TTC549 (cell line): ENCODE data around the gene VAV3.

ENCODE experiments used
- FAIRE-seq: peaks from 2 replicates; lab custom pipeline; 2012; peaks lifted over from hg19 to GRCh38; lab: Jason Lieb, UNC

Gene VAV3

DNA sequence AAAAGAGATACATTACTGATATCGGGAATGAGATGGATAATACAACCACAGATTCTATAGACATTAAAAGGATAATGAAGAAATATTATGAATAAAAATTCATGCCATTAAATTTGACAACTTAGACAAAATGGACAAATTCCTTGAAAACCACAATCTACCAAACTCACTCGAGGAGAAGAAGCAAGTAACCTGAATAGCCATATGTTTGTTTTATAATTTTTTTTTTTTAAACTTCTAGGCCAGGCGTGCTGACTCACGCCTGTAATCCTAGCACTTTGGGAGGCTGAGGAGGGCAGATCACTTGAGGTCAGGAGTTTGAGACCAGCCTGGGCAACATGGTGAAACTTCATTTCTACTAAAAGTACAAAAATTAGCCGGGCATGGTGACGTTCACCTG is 327.9 kb downstream of the VAV3 start:
- FAIRE-seq, result no peak

GRCh38 chr1:107633596-107633995 is 331.4 kb downstream of the VAV3 start:
- no peak for FAIRE-seq

DNA sequence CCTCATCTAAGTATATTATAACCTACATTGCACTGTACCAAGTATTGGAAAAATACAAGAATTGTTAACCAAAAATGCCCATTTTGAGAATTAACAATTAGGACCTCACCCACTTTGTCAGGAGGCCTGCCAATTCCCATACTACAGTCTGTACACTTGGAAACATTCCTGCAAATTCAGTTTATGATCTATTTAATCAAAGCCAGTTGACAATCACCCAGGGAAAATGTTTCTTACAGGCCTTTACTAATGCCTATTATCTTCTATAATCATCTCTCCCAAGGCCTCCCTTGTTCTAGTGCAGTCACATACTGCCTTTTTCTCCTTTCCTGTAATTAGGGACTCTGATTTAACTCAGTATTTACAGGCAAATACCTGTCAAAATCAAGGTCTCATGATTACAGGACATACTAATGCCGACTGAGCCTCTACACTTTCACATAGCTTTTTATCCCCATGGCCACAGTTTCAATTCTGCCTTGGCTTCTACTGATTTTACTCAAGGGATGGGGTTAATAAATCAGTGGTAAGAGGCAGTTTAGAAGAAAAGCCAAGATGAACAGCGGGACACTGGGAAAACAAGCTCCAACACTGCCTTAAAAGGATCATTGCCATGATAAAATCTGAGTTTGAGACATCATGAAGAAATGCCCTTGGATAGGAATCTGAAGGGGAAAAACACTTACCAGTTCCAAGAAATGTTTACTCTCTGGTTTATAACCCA is 338.7 kb downstream of the VAV3 start:
- no peak for FAIRE-seq

DNA sequence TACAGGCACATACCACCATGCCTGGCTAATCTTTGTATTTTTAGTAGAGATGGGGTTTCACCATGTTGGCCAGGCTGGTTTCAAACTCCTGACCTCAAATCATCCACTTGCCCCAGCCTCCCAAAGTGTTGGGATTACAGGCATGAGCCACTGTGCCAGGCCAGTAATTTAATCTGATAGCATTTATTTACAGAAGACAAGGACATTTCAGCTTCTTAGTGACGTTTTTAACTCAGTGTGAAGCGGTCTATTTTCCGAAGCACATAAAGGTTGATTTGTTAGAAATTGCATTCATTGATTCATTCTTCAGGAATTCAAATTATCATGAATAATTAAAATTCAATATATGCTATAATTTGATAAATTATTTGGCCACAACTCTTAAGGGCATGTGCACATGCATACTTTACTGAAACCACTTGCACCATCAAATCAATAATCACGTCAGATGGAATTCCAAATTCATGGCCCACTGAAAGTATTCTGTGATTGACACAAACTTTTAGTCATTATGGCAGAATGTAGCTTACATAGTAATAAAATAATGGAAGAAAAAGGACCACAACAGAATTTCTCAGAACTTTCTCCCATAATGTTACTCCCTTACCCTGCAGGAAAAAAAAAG is 339.5 kb downstream of the VAV3 start:
- no peak for FAIRE-seq

DNA sequence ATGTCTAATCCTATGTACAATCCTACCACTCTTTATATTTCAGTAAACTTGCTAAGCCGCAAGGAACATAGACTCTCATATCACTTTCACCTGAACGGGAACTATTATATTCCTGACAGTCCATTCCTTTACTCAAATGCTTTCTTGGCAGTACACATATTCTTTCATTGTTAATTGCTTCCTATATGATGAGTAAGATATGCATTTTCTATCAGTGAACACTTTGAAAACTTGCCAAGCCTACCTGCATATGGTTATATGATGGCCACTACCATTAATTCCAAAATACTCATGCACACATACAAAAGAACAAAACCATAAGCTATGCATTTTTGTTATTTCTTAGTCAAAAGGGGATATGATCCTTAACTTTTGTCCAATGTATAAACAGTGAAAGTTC is 341.5 kb downstream of the VAV3 start:
- FAIRE-seq, result no peak

DNA sequence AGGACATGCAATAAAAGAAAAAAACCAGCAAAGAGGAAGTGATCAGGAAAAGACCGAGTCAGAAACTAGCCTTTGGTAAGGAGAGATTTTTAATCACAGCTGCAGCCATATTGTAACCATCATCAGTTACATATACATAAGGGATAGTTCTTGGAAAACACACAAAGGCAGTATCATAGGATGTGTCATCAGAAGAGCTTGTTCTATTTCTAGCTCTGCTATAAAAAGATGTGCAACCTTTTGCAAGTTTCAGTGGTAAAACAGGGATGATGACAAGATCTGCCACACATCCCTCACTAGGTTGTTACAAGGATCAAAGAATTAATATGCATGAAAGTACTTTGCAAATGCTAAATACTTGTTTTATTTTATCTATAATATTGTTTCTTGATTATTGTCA is 342.0 kb downstream of the VAV3 start:
- FAIRE-seq, result no peak

DNA sequence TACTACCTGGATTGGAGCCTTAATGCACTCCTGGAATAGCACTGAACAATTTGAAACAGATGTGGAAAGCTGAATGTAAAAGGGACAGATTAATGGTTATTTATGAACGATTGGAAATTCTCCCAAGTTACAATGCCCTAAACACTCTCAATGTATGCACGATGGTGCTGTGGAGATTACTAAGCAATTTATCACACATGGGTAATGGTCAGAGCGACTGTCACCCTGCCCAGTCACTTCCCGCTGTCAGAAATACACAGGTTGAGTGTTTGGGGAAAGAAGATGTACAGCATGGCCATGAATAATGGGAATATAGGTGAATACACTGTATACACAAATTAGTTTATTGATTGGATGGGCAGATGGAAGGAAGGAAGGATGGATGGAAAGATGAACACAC is 342.4 kb downstream of the VAV3 start:
- no peak for FAIRE-seq

DNA sequence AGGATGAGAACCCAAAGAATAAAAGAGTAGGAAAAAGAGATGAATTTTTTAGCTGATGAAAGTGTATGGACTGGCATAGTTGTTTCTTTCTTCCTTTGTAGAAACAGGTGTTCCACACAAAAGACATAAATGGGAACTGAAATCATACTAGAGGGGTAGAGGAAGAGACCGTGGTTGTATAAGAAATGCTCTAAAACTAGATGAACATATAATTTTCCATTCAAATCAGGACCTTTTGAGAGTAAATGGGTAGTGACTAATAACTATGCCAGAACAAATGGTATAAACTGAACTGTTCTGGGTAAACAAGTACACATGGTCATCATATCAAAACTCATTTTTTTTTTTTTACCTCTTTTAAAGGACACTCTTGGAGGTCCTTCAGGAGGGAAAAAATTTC is 344.2 kb downstream of the VAV3 start:
- no peak for FAIRE-seq

- no peak for FAIRE-seq
These were observed 346.4 kb downstream of the VAV3 start for GRCh38 chr1:107618539-107618938.

DNA sequence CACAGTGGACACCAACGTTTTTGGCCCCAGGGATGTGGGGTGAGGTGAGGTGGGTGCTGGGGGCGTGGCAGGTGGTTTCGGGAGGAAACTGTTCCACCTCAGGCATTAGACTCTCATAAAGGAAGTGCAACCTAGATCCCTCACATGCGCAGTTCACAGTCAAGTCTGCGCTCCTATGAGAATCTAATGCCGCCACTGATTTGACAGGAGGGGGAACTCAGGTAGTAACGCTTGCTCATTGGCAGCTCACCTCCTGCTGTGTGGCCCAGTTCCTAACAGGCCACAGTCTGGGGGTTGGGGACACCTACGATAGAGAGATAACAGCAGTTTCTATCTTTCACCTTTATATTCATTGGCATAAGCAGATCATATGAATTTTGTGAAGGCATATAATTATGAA is 347.1 kb downstream of the VAV3 start:
- FAIRE-seq, result no peak

- no peak for FAIRE-seq
These were observed 347.5 kb downstream of the VAV3 start for GRCh38 chr1:107617456-107617855.

DNA sequence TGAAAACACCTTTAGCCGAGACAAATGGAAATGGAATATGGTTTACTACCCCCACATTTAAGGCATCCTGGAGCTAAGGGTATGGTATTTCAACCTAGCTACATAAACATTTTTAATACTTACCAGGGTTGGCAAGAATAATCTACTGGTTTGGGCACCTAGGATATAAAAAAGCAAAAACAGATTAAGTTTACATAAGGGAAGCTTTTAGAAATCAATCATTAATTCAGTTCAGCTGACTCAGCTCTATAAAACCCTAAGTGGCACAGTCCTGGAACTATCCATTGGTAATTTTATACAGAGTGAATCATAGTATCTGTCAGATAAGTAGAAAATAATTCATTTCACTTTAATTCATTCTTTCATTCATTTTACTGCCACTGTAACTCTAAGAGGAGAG is 355.2 kb downstream of the VAV3 start:
- no peak for FAIRE-seq

- no peak for FAIRE-seq
These were observed 360.2 kb downstream of the VAV3 start for GRCh38 chr1:107604825-107605224.

DNA sequence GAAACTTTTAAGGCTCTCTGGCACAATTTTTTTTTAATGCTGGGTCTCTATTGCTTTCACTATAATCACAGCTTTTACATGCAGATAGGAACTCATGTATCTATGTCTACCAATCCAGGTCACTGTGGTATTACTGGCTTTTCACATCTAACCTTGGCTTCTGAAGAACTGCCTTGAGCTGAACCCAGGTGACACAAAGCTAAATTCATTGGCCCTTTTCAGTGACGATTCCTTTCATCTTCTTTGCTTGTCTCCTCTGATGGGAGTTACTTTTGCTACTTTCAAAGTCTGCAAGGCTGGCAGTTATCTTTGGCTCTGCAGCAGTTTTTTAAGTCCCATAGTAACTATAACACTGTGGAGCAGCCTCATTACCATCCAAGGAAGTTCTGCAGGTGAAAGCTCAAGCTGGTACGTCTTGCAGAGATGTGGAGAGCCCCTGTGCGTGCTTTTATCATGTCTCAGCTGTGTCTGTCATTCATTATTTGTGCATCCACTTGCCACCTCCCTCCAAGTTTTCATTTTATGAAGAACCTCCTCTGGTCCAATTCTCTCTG is 364.3 kb downstream of the VAV3 start:
- FAIRE-seq, result no peak

DNA sequence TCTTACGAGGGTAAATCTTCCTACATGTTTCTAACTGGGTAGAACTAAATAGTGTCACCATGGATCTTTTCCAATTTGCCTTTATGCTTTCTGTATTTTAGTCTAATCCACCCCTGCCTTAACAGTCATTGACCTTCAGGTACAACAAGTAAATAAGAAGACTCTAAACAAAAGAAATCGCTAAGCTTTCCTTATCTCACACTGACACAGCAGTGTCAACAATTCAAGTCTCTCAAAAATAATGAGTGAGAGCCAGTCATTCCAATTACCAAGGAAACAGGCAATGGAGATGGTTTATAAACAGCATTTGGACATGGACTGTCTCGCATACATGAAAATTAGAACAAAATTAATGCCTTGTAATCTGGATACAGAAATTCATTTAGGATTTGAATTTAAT is 365.8 kb downstream of the VAV3 start:
- no peak for FAIRE-seq

DNA sequence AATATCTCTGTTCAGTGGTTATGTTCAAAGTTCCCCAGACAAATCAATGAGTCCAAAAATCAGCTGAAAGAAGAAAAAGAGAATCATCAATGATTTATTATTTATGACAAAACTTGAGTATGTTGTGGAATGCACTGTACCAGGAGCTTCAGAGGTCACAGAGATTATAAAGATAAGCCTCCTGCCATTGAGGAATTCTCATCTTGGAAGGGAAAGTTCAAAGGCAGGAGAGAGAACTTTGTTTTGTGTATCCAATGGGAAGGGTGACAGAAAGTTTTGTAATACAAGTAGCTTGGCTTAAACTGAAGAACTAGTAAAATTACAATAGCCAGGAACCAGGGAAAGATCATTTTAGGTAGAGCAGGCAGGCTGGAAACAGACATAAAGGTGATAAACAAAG is 367.7 kb downstream of the VAV3 start:
- FAIRE-seq, result no peak

- FAIRE-seq, result no peak
These were observed 370.4 kb downstream of the VAV3 start for GRCh38 chr1:107594536-107594935.

DNA sequence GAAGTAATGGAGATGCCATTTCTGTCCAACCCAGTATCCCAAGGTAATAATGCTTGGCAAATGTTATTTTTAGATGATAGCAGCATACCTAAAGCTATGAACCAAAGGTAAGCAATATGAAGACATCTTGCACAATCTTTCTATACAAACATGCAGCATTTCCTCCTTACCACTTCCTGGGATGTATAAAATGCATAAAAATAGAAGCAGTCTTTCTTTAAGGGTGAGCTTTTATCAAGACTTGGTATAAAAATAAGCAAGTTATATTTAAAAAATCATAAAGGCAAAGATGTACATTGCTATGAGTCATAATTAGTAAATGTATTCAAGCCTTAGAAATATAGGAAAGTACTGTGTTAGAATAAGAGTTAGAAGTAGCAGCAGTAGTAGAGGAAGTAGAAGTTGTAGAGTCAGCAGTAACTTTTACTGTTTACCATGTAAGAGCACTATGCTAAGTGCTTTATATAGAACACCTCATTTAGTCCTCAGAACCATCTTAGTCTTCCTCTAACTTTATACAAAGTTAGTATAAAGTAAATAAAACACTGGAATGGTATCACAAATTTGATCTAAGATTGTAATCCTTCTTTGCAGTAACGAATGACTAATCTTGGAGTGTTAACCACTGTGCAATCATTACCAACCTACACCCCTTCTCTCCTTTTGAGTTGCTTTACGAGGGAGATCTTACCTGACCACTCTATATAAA is 371.3 kb downstream of the VAV3 start:
- no peak for FAIRE-seq

GRCh38 chr1:107590900-107591622 is 373.9 kb downstream of the VAV3 start:
- FAIRE-seq, result no peak

DNA sequence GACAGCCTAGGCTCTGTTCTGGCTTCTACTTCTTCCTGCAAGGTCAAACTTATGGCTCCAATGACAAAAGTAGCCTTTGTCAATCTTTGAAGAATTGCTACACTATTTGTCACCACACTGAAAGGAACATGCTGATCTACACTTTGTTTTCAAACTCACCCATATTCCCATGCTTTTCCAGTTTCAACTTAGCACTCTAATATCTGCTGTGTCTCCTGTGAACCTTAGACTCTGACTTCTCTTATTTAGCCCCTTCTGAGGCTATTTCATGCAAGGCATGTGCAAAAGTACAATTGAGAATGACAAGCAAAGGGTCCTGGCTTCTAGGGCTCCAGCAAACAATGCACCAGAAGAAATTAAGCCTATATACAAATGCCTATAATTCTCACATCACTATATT is 374.9 kb downstream of the VAV3 start:
- no peak for FAIRE-seq

DNA sequence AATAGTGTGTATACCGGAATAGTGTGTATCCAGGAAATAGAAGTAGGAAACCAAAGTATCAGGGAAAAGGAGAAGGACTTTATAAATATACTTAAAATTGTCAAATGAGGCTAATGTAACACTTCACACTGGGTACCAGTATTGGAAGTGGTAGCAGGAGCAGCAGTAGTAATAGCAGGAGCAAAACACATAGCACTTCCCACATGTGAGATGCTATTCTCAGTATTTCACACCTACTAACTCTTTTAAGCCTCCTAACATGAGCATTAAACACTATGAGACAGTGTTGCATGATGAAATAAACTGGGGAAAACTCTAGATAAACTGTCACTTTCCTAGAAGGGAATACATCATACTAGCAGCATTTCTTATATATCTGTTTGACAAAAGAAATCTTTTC is 376.7 kb downstream of the VAV3 start:
- FAIRE-seq, result no peak

DNA sequence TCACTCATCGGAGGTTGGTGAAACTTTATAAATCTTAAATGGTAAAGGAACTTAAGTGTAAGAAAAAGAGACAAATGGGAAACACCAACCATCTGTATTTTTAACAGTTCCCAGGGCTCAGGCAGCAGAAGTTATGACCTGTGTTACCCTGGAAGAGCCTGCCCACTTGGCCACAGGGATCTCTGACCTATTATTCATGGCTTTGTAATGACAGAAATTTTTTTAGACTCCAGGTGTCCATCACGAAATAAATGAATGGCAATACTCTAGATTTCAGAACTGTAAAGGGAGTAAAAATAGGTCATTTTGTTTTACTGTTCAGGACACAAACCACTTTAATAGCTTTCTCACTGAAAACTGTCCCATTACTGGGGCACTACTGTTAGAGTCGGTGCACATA is 389.8 kb downstream of the VAV3 start:
- FAIRE-seq, result no peak

- FAIRE-seq, result no peak
These were observed 390.9 kb downstream of the VAV3 start for GRCh38 chr1:107574044-107574443.
